Hepatocyte (in vitro differentiated cells): ENCODE measurements around the gene SPINT2.

Experiments
- CTCF ChIP-seq: fragments of 200-600 bp; sonication (generic); IDR thresholded peaks from 2 replicates; pipeline ENCODE4 v1.5.1; 2016; ENCODE audit warnings: antibody characterized with exemption, mild to moderate bottlenecking; ENCODE audit not compliant: poor library complexity
- EZH2phosphoT487 ChIP-seq: fragments of 200-600 bp; sonication (generic); IDR thresholded peaks from one replicate; pipeline ENCODE4 v1.6.1; 2018; ENCODE audit warnings: antibody characterized with exemption, mild to moderate bottlenecking, low read depth, moderate library complexity; ENCODE audit not compliant: unreplicated experiment, severe bottlenecking

DNA sequence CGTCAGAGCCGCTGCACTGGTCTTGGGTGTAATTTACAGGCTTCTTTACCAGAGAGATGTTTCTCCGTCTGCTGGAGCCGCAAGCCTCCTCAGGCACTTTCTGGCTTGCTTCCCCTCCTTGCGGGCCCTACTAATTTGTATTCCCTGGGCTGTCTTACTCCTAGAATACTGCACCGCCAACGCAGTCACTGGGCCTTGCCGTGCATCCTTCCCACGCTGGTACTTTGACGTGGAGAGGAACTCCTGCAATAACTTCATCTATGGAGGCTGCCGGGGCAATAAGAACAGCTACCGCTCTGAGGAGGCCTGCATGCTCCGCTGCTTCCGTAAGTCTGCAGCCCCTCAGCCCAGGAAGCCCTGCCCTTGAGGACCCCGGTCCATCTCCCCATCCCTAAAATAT, 25.6 kb downstream of the SPINT2 start:
- no peak for TF ChIP-seq CTCF
- TF ChIP-seq EZH2phosphoT487 = no peak
